Jurkat, Clone E6-1 (cell line): ENCODE data around the gene EZH2.
A peak's percentile ranks its signal among the peaks of the same experiment; 100 is the strongest.

Experiments used
- DNase-seq: peaks from one replicate; pipeline ENCODE4 v3.0.0-alpha.2; 2011; ENCODE audit warnings: low read depth, low spot score
- H3K4me3 ChIP-seq: 2 replicates; pipeline ENCODE4 v1.5.1; 2011; ENCODE audit warnings: mild to moderate bottlenecking, low read length, control low read depth, moderate library complexity

The EZH2 gene

DNA sequence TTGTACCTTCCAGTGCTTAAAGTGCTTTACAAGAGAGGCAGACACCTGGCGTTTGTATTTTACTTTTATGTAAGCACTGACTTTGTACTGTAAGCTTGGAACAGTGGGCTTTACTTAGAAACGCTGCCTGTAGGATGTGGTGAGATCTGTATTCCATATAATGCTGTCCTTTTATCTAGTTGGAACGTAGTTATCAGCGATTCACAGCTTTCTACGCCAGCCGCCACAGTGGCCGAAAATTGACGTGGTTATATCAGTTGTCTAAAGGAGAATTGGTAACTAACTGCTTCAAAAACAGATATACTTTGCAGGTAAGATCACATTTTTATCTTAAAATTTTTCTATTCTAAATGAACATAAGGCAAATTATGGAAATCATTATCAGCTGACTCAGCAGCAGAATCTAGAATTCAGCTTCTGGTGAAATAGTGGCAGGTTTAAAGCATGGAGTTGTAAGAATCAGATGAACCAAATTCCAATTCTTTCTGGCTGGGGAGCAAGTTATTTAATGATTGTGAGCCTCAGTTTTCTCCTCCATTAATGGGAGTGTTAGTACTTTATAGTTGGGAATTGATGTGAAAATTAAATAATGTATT is 93.9 kb downstream of the EZH2 start:
- DNase-seq = peak; percentile 76

DNA sequence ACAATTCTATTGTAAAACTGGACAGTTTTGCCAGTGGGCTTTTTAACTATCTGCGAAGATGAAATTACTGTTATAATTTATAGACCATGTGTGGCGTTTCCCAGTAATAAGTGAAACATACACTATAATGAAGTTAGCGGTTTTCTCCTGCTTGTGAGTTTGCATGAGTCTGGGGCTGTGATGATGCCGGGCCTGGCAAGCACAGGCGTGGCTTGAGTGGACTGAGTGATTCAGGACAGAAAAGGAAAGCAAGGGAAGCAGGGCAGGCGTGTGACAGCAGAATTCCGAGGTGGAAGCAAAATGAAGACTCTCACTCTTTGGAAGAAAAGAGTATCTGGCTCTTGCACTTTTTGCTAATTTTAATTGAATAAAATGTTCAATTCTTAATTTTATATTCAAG is 94.9 kb downstream of the EZH2 start:
- no peak overlapping the region for H3K4me3 ChIP-seq
- no peak for DNase-seq

More for the DNA sequence above, 93.9 kb downstream of the EZH2 start:
- no peak overlapping the region for H3K4me3 ChIP-seq

DNA sequence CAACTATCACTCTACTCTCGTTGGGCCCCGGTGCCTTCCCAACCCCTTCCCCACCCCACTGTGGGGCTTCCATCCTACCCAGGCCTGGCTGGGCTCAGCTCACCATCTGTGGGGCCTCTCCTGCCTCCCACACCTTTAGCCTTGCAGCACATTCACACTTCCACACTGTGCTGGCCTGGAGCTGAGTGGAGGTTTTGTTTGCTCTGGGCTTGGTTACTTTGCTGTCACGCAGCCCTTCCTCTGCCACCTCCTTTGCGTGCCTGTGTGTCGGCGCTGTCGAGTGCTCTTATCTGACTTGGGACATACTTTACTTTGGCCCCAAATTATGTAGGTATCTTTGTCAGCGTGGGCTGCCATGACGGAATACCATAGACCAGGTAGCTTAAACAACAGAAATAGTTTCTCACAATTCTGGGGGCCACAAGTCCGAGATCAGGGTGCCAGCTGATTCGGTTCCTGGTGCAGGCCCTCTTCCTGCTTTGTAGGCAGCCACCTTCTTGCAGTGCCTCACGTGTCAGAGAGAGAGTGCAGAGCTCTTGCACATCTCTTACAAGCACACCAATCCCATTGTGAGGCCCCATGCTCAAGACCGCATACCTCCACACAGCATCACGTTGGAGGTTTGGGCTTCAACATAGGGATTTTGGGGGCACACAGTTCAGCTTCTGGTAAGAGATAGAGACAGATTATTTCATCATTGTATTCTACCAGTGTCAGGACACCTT is 96.4 kb downstream of the EZH2 start:
- DNase-seq = no peak
- no peak overlapping the region for H3K4me3 ChIP-seq

DNA sequence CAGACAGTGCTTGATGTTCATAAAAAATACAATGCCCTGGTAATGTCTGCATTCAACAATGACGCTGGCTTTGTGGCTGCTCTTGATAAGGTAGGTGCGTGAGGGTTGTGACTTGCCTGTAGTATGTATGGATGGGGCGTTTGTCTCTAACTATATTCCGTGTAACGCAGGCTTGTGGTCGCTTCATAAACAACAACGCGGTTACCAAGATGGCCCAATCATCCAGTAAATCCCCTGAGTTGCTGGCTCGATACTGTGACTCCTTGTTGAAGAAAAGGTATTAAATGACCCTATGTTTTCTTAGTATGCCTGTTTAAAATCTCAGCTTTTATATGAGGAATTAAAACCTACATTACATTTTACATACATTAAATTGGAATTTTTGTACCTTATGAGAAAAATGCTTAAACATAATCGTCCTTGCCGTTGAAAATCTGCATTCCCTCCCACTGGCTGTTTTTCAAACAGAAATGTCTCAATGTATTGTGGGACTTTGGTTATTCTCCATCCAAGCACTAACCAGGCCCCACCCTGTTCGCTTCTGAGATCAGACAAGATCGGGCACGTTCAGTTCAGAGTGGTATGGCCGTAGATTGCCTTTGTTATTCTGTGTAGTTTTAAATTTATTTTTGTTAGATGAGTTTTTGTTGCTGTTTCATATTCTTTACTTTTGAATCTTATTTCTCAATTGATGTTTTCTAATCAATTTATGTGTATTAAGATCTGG is 100.1 kb downstream of the EZH2 start:
- DNase-seq = no peak
- no peak overlapping the region for H3K4me3 ChIP-seq

DNA sequence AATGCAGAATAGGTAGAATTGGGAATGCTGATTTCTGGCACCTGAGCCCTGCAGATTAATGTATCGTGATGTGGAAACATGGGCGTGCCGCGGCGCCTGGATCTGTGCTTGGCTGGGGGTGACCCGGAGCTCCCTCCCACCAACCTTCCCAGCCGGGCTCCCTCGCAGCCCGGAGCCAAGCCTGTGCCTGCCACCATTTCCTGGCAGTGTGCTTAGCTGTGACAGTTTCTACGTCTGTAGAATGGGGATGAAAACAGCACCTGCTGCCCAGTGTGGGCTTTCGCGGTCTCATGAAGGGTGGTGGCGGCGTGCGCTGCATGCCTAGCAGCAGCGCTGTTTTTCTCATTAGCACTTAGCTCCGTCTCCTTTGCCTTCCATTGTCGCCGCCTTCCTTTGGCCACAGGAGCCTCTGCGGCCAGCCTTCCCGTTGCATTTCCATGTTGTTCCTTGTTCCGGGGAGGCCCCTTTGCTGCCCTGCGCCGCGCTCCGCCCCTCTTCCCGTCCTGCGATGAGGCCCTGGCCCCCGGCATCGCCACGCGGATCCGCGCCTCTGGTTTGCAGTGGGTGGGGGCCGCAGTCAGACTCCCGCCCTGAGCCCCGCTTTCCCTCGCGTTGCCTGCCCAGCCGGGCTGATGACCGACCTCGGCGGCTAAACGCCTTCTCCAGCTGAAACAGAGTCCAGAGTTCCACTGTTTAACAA is 101.2 kb downstream of the EZH2 start:
- H3K4me3 ChIP-seq = no peak overlapping the region
- no peak for DNase-seq

DNA sequence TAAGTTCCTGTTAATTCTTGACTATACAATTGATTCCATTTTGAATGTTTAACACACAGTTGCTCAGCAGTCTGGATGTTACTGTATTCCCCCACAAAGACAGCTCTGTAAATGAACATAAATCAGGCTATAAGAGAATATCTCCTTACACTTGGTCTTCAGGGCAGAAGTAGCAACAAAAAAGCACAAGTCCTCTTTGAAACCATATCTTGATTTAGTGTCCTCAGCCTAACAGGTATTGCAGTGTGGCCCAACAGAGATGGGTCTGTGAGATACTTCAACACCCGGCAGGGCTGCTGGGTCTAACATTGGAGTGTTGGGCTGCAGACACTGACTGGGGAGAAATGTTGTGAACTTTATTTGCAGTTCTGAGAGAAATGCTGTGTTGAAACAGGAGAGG is 109.6 kb downstream of the EZH2 start:
- H3K4me3 ChIP-seq = no peak overlapping the region
- no peak for DNase-seq

DNA sequence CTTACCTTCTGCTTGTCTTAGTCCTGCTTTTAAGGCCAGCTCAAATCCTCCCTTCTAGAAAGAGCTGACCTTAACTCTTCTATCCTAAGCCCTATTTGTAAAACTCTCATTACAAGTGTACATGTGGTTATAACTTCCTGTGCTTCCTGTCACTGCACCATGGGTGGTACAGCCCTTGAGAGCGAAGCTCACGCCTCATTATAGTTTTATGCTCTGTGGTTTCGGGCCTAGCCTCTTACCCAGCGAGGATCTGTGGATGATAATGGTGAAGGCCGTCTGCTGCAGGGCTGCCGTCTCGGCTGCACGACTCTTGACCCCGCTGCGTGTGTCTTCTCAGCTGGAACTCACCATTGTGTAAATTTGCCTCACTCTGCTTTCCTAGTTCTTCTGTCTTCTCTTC is 110.8 kb downstream of the EZH2 start:
- peak; percentile 72 for DNase-seq
- H3K4me3 ChIP-seq = 0 out of 2 replicates have a peak overlapping the region, but pooled peaks have one; percentile 1

DNA sequence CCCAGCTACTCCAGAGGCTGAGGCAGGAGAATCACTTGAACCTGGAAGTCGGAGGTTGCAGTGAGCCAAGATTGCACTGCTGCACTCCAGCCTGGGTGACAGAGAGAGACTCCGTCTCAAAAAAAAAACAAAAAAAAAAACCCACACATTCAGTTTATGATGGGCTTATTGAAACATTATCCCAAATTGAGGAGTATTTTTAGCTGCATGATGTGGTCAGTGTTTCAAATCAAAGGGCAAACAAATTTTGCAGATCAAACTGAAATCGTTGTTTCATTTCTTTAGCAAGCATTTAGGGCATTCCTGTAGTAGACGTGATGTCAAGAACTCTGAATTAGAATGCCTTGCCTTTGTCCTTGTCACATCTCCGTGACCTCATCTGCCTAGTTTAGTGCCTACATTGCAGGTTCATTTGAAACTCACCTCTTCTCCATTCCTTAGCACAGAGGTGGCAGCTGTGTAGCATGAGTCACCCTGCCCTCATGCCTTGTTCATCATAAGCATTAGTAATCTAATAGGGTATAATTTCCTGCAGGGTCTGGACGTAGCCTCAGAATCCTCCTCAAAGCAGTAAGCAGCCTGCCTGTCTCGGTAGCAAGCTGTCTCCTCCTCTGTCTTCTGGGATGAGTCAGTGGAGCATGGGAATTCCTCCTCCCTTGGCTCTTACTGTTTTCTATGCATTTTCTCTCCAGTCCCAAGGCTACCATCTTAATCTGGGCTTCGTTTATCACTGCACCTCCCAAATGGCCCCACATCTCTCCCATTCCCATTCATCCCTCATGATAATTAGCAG is 111.6 kb downstream of the EZH2 start:
- no peak overlapping the region for H3K4me3 ChIP-seq
- no peak for DNase-seq

DNA sequence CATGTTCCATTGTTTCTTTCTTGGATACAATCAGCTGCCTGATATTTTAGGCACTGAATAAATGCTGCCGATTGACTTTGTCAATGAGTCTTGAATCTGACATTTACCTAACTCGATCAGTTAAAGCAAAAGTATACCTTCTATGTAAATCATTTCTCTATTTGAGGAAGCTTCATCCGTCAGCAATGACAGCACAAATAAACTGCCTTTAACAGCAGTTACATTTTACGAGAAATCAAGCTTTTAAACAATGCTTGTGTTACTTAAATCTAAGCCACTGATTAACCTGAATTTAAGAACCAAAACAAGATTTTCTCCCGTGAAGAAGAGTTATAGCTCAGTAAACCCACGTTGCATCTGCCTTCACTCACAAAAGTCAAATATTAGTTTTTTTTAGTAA is 114.1 kb downstream of the EZH2 start:
- DNase-seq = no peak
- H3K4me3 ChIP-seq = no peak overlapping the region

DNA sequence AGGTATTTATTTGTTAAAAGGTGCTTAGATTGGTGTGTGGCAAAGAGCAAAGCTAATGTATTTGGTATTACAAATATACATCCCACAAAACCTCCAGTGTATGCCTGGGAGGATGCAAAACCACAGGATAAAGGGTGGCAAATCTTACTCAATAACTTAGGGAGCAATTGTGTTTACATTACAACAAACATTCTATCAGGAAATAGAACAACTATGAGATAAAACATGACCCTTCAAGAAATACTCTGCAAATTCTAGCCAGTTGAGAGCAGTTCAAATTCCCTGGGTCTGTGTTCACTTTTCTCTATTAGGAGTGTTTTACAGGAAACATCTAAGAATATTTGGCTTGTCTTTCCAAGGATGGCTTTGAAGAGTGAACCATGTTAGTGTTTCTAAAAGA is 120.5 kb downstream of the EZH2 start:
- DNase-seq = no peak
- H3K4me3 ChIP-seq = no peak overlapping the region

DNA sequence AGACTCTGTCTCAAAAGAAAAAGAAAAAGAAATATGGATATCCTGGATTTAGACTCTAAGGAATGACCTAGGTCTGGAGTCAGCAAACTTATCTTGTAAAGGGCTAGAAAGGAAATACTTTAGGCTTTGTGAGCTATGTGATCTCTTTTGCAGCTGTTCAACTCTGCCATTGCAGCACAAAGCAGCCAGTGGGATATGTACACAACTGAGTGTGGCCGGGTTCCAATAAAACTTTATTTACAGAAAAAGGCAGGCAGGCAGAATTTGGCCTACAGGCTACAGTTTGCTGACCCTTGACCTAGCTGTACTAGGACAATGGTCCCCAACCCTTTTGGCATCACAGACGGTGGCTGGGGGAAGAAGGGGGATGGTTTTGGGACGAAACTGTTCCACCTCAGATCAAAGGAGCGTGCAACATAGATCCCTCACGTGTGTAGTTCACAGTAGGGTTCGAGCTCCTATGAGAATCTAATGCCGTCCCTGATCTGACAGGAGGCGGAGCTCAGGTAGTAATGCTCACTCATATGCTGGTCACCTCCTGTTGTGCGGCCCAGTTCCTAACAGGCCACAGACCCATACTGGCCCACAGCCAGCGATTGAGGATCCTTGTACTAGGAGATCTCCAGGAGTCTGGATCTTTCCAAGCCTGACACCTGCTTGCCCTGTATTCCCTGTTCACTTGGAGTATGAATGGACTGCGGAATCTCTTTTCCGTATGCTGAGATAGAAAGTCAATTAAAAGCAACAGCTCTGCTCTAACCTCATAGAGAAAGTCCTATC is 122.4 kb downstream of the EZH2 start:
- no peak overlapping the region for H3K4me3 ChIP-seq
- no peak for DNase-seq
